Activated CD8-positive, alpha-beta memory T cell treated with anti-CD3 and anti-CD28 coated beads, Interleukin-2, amount 50 U/mL, for 24 hours (primary cell): ENCODE results near the gene AGPAT3.

Source experiments
- DNase-seq: peaks from one replicate; pipeline ENCODE4 v3.0.0-alpha.2; 2020; ENCODE audit errors: extremely low read depth

The AGPAT3 gene

GRCh38 chr21:43993420-43993934 is 128.5 kb downstream of the AGPAT3 start:
- no peak for DNase-seq

DNA sequence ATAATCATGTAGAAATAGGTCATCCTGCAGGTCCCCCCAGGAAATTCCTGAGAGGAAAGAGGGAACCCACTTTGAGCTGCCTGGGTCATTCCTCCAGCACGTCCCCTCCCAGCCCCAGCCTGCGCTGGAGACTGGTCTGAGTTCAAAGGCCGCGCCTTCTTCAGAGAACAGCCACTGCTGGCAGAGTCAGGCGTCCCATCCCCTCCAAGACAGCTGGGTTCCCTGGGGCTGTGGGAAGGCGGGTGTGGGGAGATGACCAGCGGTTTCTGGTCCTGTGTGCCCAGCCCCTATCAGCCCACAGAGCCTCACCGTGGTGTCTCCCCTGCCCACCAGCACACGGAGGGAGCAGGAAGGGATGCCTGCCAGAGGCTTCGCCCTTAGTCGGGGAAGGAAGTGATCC is 129.1 kb downstream of the AGPAT3 start:
- DNase-seq = no peak

- no peak for DNase-seq
These were observed 129.6 kb downstream of the AGPAT3 start for GRCh38 chr21:43994646-43995045.

- DNase-seq = no peak
These were observed 130.6 kb downstream of the AGPAT3 start for GRCh38 chr21:43995521-43996105.

DNA sequence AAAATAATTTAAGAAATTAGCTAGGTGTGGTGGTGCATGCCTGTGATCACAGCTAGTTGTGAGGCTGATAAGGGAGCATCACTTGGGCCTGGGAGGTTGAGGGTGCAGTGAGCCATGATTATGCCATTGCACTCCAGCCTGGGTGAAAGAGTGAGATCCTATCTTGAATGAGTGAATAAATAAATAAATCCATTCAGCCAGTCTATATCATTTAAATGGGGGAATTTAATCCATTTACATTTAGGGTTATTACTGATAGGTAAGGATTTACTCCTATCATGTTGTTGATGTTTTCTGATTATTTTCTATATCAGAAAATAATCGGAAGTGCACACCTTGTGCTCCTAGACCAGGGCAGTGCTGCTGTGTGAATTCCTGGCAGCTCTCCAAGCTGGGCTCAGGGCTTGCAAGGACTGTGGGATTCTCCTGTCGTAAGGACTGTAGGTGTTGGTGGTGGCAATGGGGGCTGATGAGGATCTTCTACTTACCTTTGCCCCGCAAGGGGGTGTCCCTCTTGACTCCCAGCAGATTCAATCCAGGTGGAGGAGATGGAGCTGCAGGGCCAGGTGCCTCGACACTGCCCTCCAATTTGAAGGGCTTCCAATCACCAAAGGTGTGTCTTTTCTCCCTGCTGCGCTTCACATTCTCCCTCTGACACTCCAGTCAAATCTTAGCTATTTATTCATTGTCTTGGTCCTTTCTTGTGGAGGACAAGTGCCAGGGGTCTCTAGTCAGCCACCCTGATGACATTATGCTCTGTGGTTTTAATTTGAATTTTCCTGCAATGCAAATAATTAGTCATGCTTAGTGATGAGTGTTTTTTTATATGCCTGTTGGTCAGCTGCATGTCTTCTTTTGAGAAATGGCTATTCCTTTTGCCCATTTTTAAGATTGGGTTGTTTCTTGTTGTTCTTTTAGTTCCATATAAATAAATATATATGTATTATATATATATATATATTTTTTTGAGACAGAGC is 133.0 kb downstream of the AGPAT3 start:
- no peak for DNase-seq

DNA sequence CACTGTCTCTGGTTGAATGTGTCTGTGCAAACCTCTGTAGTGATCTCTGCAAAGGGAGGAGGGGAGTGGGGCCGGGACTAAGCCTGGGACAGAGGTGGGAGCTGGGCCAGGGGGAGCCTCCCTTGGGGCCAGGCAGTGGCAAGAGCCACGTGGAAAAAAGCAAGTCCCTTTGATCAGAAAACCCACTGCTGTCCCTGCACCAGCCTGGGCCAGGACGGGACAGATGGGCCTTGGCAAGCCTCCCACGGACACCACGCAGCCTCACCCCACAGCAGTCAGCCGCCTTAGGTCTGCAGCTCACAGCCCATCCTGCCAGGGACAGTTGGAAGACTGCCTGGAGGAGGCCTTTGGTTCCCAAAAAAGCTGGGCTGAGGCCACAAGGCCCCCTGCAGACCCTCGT is 135.3 kb downstream of the AGPAT3 start:
- DNase-seq = no peak

DNA sequence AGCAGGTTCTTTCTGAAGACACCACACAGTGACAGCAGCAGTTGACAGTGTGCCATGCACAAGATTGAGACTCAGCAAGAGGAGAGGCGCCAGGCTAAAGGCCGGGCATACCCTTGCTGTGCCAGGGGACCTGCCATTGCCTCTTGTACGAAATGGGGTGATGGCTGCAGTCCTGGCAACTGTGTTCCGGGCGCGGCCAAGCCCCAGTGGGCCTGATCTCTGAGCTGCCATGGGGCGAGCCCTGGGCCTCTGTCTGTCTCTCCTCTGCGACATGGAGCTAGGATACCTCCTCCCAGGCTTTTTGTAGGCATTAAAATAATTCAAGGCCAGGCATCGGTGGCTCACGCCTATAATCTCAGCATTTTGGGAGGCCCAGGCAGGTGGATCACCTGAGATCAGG is 137.5 kb downstream of the AGPAT3 start:
- DNase-seq = no peak

DNA sequence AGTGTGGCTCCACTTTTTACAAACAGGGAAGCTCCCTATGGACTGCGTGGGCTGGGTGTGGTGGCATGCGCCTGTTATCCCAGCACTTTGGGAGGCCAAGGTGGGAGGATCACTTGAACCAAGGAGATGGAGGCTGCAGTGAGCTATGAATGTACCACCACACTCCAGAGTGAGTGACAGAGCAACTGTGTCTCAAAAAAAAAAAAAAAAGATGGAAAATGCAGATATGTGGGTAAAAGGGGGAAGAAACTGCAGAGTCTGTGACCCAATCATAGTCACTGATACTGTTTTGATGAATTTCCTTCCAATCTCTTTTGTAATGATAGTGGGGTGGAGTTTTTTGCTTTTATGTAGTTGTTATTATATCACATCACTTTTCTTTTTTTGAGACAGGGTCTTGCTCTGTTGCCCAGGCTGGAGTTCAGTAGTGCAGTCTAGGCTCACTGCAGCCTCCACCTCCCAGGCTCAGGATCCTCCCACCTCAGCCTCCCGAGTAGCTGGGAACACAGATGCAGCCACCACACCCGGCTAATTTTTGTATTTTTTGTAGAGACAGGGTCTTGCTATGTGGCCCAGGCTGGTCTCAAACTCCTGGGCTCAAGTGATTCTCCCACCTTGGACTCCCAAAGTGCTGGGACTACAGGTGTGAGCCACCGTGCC is 138.4 kb downstream of the AGPAT3 start:
- DNase-seq = no peak

DNA sequence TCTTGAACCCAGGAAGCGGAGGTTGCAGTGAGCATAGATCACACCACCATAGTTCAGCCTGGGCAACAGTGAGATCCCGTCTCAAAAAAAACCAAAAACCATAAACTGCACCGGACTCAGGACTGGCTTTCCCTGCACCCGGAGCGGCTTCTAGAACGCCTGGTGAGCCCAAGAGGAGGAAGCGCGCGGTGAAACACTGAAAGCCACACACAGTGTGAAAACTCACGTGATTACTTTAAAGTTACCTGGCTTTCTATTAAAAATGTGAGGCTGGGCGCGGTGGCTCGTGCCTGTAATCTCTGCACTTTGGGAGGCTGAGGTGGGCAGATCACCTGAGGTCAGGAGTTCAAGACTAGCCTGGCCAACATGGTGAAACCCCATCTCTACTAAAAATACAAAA is 140.0 kb downstream of the AGPAT3 start:
- no peak for DNase-seq

DNA sequence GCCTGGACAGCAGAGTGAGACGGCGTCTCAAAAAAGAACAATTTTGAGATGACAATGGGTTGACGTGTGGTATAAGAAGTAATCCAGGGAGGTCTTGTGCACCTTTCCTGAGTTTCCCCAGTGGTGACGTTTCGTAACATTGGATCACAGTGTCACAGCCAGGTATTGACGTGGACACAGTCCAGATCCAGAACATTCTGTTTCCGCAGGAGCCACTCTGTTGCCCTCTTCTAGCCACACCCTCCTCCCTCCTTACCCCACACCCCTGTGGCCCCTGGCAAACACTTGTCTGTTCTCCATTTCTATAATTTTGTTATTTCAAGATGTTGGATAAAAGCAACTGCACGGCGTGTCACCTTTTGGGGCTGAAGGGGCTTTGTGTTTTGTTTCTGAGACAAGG is 140.6 kb downstream of the AGPAT3 start:
- no peak for DNase-seq

DNA sequence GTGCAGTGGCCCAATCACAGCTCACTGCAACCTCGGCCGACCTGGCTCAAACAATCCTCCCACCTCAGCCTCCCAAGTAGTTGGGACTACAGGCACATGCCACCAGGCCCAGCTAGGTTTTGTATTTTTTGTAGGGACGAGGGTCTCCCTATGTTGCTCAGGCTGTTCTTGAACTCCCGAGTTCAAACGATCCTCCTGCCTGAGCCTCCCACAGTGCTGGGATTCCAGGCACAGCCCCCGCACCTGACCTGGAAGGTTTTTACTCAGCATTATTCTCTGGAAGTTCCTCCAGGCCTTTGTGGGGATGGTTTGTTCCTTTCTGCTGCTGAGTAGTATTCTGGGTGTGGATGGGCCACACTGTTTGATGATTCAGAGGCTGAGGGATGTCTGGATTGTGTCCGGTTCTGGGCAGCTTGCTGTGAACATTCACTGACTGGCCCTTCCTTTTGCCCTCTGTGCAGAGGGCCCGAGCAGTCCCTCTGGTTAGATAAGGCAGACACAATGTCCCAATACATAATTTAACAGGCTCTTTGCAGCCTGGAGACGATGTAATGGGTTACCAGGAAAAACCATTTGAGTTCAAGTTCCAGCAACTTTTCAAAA is 141.1 kb downstream of the AGPAT3 start:
- no peak for DNase-seq

DNA sequence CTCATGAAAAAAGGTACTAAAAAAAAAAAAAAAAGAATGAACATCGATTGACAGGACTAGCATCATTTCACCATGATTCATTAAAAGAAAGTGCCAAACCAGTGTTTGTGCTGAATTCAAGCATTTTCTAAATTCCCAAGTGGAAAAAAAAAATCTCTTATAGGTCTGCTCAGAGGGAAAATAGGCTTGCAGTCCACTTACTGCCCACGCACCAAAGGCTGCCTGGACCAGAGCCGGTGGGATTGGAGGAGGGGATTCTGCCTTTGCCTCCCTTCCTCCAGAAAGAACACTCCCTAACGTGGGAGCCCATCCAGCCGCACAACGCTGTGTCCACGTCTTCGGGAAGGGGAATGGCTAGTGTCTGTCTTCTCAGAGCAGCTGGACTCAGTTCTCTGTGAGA is 141.6 kb downstream of the AGPAT3 start:
- DNase-seq = no peak

GRCh38 chr21:44010429-44010828 is 145.4 kb downstream of the AGPAT3 start:
- no peak for DNase-seq

GRCh38 chr21:44011123-44011522 is 146.1 kb downstream of the AGPAT3 start:
- DNase-seq = no peak

- peak; percentile 45 for DNase-seq
These were observed 146.8 kb downstream of the AGPAT3 start, which contains the start of gene TRAPPC10 for GRCh38 chr21:44011579-44012473. Gene TRAPPC10 (plus strand): TSS chr21:44012309. CDS start chr21:44012494, 185 bp downstream.

DNA sequence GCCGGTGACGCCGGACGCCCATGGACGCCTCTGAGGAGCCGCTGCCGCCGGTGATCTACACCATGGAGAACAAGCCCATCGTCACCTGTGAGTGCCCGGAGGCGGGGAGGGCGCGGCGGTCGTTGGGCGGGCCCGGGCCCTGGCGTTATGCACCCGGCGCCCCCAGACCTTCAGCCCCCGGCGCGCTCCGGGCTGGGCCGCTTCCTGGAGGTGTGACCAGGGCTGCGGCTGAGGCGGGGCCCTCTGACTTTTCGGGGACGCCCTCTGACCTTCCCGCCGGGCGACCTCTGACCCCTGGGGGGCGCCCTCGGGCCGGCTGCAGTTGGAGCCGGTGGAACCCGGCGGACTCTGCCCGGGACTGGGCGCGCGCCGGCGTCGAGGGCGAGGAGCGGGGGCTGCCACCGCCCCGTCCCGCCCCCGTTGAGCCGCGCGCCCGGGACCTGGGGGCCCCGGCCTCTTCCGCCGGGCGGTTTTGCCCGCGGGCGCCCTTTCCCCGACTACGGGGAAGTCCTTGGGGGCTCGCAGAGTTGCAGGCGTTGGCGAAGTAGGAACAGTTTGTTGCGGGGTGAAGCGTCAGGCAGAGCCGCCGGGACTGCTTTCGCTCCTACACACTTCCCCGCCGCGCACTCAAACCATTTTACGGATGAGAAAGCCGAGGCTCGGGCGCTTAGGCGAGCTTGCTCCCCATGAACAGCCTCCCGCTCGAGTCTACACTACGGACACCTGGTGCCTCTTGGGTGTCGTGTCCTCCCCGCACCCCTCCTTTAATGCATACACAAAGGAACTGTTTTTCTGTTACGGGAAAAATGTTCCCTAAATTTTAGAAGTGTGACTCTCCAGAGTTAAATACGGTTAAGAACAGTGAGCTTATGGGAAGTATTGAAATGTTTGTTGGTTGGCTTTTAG is 147.7 kb downstream of the AGPAT3 start:
- DNase-seq = peak; percentile 45

DNA sequence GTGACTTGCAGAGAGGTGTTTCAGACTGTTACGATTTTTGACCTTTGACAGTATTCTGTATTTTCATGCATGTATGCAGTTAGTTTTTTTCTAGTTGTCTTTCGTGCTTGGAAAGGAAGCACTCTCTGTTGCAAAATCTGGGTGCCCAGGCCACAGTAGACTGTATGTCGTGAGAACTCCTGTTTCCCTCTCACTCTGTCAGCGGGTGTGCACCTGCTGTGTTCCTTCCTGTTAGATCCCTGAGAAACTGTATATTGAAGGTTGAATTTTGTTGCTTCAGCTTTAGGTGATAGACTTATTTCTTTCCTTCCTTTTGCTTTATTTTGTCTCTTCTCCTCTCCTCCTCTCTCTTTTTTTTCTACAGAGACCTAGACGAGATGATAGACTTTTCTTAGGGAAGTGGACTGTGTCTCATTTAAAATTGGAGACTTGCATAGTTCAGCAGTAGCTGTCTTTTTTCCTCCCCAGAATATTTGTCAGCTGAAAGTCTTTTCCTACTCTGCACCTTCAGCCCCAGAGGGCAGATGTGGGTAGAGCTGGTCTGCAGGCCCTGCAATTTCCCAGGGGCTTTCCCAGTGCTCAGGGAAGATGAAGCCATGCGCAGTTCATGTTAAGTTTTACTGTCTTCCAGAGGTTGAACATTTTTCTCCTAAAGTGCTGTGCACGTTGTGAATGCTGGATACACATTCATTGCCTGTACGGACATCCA is 148.5 kb downstream of the AGPAT3 start:
- no peak for DNase-seq

- no peak for DNase-seq
These were observed 152.6 kb downstream of the AGPAT3 start for GRCh38 chr21:44017601-44018000.

- no peak for DNase-seq
These were observed 153.1 kb downstream of the AGPAT3 start for GRCh38 chr21:44018127-44018526.
